Ishikawa (cell line): ENCODE data around the gene EDIL3.

ENCODE experiments used
- CEBPB ChIP-seq: IDR thresholded peaks from 2 replicates; pipeline ENCODE4 v1.6.1; 2012
- CREB1 ChIP-seq: IDR thresholded peaks from 2 replicates; pipeline ENCODE4 v1.6.1; 2012; ENCODE audit warnings: low read depth
- EGR1 ChIP-seq: IDR thresholded peaks from 2 replicates; pipeline ENCODE4 v1.6.1; 2012
- EP300 ChIP-seq: IDR thresholded peaks from 2 replicates; pipeline ENCODE4 v1.6.1; 2012; ENCODE audit warnings: borderline replicate concordance
- FOXM1 ChIP-seq: IDR thresholded peaks from 2 replicates; pipeline ENCODE4 v1.6.1; 2012; ENCODE audit warnings: low read depth, borderline replicate concordance
- MAX ChIP-seq: IDR thresholded peaks from 2 replicates; pipeline ENCODE4 v1.6.1; 2012
- NFIC ChIP-seq: IDR thresholded peaks from 2 replicates; pipeline ENCODE4 v1.6.1; 2012
- RAD21 ChIP-seq: IDR thresholded peaks from 2 replicates; pipeline ENCODE4 v1.6.1; 2012; ENCODE audit warnings: low read depth
- REST ChIP-seq: IDR thresholded peaks from 2 replicates; pipeline ENCODE4 v1.6.1; 2012; ENCODE audit warnings: low read depth, mild to moderate bottlenecking
- TAF1 ChIP-seq: IDR thresholded peaks from 2 replicates; pipeline ENCODE4 v1.6.1; 2012; ENCODE audit warnings: low read depth, mild to moderate bottlenecking
- TCF12 ChIP-seq: IDR thresholded peaks from 2 replicates; pipeline ENCODE4 v1.6.1; 2012; ENCODE audit warnings: low read depth
- TEAD4 ChIP-seq: IDR thresholded peaks from 2 replicates; pipeline ENCODE4 v1.6.1; 2012
- USF1 ChIP-seq: IDR thresholded peaks from 2 replicates; pipeline ENCODE4 v1.6.1; 2012
- YY1 ChIP-seq: IDR thresholded peaks from 2 replicates; pipeline ENCODE4 v1.6.1; 2012; ENCODE audit warnings: low read depth
- ZBTB7A ChIP-seq: IDR thresholded peaks from 2 replicates; pipeline ENCODE4 v1.6.1; 2012; ENCODE audit warnings: low read depth

EDIL3 gene

GRCh38 chr5:84425365-84425881 lies 40.7 kb upstream of the EDIL3 start:
- TF ChIP-seq REST: no peak

- no peak for TF ChIP-seq FOXM1
- TF ChIP-seq CREB1: no peak
- no peak for TF ChIP-seq RAD21
- no peak for TF ChIP-seq EP300
- no peak for TF ChIP-seq TEAD4
- TF ChIP-seq TCF12: no peak
- no peak for TF ChIP-seq EGR1
- no peak for TF ChIP-seq ZBTB7A
These were observed 35.1 kb upstream of the EDIL3 start for GRCh38 chr5:84419742-84420141.

GRCh38 chr5:84411832-84412605 lies 27.3 kb upstream of the EDIL3 start:
- TF ChIP-seq EP300 (no peak), FOXM1 (no peak), TCF12 (no peak), CEBPB (no peak), MAX (no peak), EGR1 (no peak)

GRCh38 chr5:84406111-84406510 lies 21.4 kb upstream of the EDIL3 start:
- TF ChIP-seq YY1 (no peak), USF1 (no peak), MAX (no peak), NFIC (no peak), EGR1 (no peak), RAD21 (no peak), TAF1 (no peak), REST (no peak)

GRCh38 chr5:84403773-84404172 lies 19.1 kb upstream of the EDIL3 start:
- no peak for TF ChIP-seq TCF12
- TF ChIP-seq YY1: no peak
- no peak for TF ChIP-seq TAF1
- no peak for TF ChIP-seq MAX
- TF ChIP-seq TEAD4: no peak
- no peak for TF ChIP-seq EP300
- no peak for TF ChIP-seq CREB1
- no peak for TF ChIP-seq EGR1
- no peak for TF ChIP-seq ZBTB7A
- no peak for TF ChIP-seq USF1
- TF ChIP-seq FOXM1: no peak
- no peak for TF ChIP-seq RAD21
- TF ChIP-seq NFIC: no peak
- TF ChIP-seq REST: no peak
- no peak for TF ChIP-seq CEBPB
